ENCODE data around the gene OR5K4.

The OR5K4 gene

DNA sequence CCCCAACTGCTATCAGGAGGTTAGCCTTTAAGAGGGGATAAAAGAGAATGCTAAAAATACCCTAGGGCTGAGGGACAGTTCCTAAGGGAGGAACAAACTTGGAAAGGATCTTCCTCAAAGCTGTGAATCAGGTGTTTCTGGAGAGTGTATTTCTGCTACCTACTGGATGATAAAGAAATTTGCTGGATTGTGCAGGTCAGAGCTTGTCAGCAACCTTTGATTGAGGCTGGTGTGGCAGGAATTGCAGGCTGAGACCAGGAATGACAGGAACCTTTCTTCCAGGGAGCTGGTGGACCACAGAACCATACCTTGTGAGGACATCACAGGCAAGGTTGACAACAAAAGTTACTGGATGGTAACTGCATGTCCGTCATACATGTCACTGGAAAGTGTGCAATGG is 14.6 kb upstream of the OR5K4 start:
- TF ChIP-seq TAF1 (IDR thresholded peaks at IDR 0.05; ENCODE audit: borderline replicate concordance, low read depth, low read length) (no peak), POLR2A (IDR thresholded peaks at IDR 0.05; ENCODE audit: low read depth, low read length) (no peak), POLR2AphosphoS5 (IDR thresholded peaks at IDR 0.05; ENCODE audit: low read depth, low read length) (no peak)
- no peak for FAIRE-seq
- DNase-seq (ENCODE audit: insufficient read length), result no peak

DNA sequence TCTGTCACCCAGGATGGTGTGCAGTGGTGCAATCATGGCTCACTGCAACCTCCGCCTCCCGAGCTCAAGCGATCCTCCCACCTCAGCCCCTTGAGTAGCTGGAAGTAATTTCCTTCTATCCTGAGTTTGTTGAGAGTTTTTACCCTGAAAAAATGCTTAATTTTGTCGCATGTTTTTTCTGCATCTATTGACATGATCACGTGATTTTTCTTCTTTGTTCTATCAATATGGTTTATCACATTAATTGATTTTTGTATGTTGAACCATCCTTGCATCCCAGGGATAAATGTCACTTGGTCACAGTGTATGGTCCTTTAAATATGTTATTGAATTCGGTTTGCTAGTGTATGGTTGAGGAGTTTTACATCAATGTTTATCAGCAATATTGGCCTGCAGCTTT is 11.9 kb upstream of the OR5K4 start:
- FAIRE-seq (no peak), DNase-seq (ENCODE audit: insufficient read length) (no peak)
- TF ChIP-seq POLR2A (IDR thresholded peaks at IDR 0.05; ENCODE audit: low read depth, low read length) (no peak), POLR2AphosphoS5 (IDR thresholded peaks at IDR 0.05; ENCODE audit: low read depth, low read length) (no peak), TAF1 (IDR thresholded peaks at IDR 0.05; ENCODE audit: borderline replicate concordance, low read depth, low read length) (no peak)

DNA sequence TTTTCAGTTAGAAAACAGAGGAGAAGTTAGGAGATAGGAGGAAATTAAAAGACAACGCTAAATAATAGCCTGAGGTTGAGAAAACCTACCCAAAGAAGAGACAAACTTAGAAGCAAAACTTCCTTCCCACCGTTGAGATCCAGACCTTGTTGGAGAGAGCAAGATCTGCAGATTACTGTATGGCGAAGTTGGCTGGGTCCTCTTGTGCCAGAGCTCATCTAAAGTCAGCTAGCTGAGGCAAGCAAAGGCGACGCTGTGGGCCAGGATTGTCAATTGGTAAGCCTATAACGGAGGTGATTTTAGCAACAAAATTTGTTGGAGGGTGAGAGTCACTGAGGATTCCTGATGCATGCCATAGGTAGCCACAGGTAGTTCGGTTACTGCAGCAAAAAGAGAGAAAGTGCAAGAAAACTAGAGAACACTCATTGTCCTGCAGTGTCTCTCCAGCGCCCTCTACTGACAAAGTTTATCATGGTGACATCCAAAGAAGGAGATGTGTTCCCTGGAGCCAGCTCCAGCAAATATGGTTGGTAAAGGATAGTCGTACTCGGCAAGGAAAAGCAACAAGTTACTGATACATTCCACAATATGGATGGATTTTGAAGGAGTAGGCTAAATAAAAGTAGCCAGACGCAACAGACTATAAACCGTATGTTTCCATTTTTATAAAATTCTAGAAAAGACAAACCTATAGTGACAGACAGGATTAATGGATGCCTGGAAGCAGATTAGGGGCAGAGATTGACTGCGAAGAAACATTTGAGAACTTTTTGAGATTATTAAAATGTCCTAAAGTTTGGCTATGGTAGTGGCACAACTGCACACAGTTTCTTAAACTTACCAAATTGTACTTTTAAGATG is 9.8 kb upstream of the OR5K4 start:
- TF ChIP-seq POLR2A (IDR thresholded peaks at IDR 0.05; ENCODE audit: low read depth, low read length) (no peak), POLR2AphosphoS5 (IDR thresholded peaks at IDR 0.05; ENCODE audit: low read depth, low read length) (no peak), TAF1 (IDR thresholded peaks at IDR 0.05; ENCODE audit: borderline replicate concordance, low read depth, low read length) (no peak)
- FAIRE-seq (peak; percentile 74), DNase-seq (ENCODE audit: insufficient read length) (no peak)

DNA sequence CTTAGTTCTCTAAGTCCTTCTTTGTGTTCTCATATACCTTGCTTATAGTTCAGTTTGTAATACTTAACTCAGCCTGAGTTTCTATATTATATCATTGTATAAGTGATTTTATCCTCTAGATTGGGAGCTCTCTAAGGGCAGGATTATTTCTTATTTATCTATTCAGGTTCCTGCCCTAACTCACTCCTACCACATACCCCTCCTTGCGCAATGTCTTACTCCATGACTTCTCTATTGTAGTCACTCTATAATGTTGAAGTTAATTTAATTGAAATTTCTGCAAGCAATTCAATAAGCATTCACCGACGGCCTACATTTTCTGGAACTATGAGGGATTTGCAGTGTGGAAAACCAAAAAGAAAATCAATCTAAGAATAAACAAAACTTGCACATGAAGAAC is 3.6 kb upstream of the OR5K4 start:
- DNase-seq (ENCODE audit: insufficient read length) (no peak), FAIRE-seq (no peak)
- TF ChIP-seq POLR2AphosphoS5 (IDR thresholded peaks at IDR 0.05; ENCODE audit: low read depth, low read length), result no peak
- no peak for TF ChIP-seq POLR2A (IDR thresholded peaks at IDR 0.05; ENCODE audit: low read depth, low read length)
- no peak for TF ChIP-seq TAF1 (IDR thresholded peaks at IDR 0.05; ENCODE audit: borderline replicate concordance, low read depth, low read length)

DNA sequence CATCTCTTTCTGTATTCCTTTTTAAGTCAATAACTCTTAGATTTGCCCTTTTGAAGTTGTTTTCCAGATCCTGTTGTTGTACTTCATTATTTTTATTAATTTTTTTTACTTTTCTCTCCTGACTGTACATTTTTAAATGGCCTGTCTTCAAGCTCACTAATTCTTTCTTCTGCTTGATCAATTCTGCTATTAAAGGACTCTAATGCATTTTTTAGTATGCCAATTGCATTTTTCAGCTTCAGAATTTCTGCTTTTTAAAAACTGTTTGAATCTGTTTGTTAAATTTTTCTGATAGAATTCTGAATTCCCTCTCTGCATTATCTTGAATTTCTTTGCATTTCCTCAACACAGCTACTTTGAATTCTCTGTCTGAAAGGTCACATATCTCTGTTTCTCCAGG is 5.6 kb downstream of the OR5K4 start:
- TF ChIP-seq POLR2AphosphoS5 (IDR thresholded peaks at IDR 0.05; ENCODE audit: low read depth, low read length) (no peak), TAF1 (IDR thresholded peaks at IDR 0.05; ENCODE audit: borderline replicate concordance, low read depth, low read length) (no peak), POLR2A (IDR thresholded peaks at IDR 0.05; ENCODE audit: low read depth, low read length) (no peak)
- no peak for FAIRE-seq
- no peak for DNase-seq (ENCODE audit: insufficient read length)

DNA sequence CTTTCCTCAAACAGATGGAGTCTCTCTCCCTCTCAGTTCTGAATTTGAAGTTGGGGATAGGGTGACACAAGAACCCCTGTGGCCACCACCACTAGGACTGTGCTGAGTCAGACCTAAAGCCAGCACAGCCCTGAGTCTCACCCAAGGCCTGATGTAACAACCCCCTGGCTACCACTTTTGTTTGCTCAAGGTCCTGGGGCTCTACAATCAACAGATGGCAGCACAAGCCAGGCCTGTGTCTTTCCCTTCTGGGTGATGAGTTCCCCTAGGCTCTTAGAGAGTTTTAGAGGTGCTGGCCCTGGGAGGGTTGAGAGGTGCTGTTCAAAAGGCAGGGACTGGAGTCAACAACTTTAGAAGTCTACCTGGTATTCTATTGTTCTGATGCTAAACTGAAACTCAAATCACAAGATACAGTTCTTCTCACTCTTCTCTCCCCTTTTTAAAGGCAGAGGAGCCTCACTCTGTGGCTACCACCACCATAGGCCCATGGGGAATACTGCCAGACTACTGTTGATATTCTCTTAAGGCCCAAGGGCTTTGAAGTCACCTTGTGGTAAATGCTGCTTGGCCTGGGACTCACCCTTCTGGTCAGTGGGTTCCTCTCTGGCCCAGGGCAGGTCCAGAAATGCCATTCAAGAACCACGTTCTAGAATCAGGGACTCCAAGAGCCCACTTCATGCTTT is 6.5 kb downstream of the OR5K4 start:
- FAIRE-seq (peak; percentile 80), DNase-seq (ENCODE audit: insufficient read length) (no peak)
- TF ChIP-seq POLR2A (IDR thresholded peaks at IDR 0.05; ENCODE audit: low read depth, low read length) (no peak), POLR2AphosphoS5 (IDR thresholded peaks at IDR 0.05; ENCODE audit: low read depth, low read length) (no peak), TAF1 (IDR thresholded peaks at IDR 0.05; ENCODE audit: borderline replicate concordance, low read depth, low read length) (no peak)

DNA sequence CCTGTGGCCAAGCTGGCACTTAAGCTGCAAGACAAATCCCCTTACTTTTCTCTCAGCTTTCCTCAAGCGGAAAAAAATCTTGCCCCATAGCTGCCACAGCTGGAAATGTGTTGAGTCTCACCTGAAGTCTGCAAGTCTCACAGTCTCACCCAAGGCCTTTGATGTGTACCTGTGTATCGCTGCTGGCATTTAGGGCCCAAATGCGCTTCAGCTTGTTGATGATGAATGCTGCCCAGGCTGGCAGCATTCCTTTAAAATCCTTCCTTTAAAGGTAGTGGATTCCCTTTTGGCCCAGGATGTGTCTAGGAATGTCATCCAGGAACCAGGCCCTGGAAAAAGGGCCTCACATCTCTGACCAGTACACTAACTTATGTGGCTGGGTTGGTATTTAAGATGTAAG is 7.0 kb downstream of the OR5K4 start:
- TF ChIP-seq TAF1 (IDR thresholded peaks at IDR 0.05; ENCODE audit: borderline replicate concordance, low read depth, low read length) (no peak), POLR2AphosphoS5 (IDR thresholded peaks at IDR 0.05; ENCODE audit: low read depth, low read length) (no peak), POLR2A (IDR thresholded peaks at IDR 0.05; ENCODE audit: low read depth, low read length) (no peak)
- FAIRE-seq (no peak), DNase-seq (ENCODE audit: insufficient read length) (no peak)

DNA sequence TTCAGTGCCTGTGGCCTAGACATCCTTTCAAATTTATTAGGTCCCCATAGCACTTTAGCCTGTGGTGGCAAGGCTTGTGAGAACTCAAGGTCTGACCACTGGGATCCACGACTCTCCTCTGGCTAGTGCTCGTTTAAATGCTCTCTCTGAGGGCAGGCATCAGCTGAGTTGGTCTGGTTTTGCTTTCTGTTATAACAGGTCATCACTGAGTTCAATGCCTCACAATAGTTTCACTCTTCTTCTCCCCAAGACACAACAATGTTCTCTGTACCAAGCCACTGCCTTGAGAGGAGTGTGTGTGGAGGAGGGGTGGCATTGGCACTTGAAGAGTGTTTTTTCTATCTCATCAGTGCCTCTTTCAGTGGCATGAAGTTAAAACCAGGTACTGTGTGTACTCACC is 7.6 kb downstream of the OR5K4 start:
- TF ChIP-seq POLR2AphosphoS5 (IDR thresholded peaks at IDR 0.05; ENCODE audit: low read depth, low read length) (no peak), TAF1 (IDR thresholded peaks at IDR 0.05; ENCODE audit: borderline replicate concordance, low read depth, low read length) (no peak), POLR2A (IDR thresholded peaks at IDR 0.05; ENCODE audit: low read depth, low read length) (no peak)
- DNase-seq (ENCODE audit: insufficient read length) (no peak), FAIRE-seq (no peak)

DNA sequence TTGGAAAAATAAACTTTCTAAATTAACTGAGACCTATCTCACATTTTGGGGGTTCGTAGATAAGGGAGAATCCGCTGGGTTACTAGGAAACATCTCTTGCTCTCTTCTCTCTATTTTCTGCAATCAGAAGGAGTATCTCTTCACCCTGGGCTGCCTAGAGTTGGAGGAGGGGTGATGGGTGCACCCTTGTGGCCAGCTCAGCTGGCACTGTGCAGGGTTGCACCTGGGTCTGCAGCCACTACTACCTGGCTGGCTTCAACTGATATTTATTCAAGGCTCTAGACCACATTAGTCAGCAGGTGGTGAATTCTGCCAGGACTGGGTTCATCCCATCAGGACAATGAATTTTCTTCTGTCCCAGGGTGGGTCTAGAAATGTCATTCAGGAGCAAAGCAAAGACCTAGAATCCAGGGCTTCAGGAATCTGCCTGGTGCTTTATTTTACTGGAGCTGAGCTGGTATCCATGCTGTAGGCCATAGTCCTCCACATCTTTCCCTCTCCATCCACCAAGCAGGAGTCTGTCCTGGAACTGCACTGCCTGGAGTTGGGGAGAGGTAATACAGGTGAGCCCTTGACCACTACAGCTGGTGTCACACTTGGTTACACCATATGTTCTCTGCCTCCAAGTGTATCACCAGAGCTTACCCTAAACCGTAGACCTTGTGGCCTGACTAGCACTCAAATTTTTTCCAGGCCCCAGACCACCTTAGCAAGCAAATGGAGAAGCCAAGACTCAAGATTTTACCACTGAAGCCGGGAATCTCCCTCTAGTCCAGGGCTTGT is 14.0 kb downstream of the OR5K4 start:
- DNase-seq (ENCODE audit: insufficient read length), result no peak
- no peak for FAIRE-seq
- no peak for TF ChIP-seq TAF1 (IDR thresholded peaks at IDR 0.05; ENCODE audit: borderline replicate concordance, low read depth, low read length)
- TF ChIP-seq POLR2A (IDR thresholded peaks at IDR 0.05; ENCODE audit: low read depth, low read length), result no peak
- TF ChIP-seq POLR2AphosphoS5 (IDR thresholded peaks at IDR 0.05; ENCODE audit: low read depth, low read length), result no peak

DNA sequence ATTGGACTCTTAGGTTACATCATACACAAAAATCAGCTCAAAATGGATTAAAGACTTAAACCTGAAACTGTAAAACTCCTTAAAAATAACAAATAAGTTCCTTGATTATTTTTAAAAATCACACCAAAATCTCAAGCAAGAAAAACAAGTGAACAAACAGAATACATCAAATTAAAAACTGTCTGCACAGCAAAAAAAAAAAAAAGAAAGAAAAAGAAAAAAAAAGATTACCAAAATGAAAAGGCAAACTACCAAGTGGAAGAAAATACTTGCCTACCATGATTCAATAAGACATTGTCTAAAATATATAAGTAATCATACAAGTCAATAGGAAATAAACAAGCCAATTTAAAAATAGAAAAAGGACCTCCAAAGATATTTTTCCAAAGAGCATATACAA is 17.5 kb downstream of the OR5K4 start:
- TF ChIP-seq POLR2A (IDR thresholded peaks at IDR 0.05; ENCODE audit: low read depth, low read length) (no peak), POLR2AphosphoS5 (IDR thresholded peaks at IDR 0.05; ENCODE audit: low read depth, low read length) (no peak), TAF1 (IDR thresholded peaks at IDR 0.05; ENCODE audit: borderline replicate concordance, low read depth, low read length) (no peak)
- FAIRE-seq (no peak), DNase-seq (ENCODE audit: insufficient read length) (no peak)

DNA sequence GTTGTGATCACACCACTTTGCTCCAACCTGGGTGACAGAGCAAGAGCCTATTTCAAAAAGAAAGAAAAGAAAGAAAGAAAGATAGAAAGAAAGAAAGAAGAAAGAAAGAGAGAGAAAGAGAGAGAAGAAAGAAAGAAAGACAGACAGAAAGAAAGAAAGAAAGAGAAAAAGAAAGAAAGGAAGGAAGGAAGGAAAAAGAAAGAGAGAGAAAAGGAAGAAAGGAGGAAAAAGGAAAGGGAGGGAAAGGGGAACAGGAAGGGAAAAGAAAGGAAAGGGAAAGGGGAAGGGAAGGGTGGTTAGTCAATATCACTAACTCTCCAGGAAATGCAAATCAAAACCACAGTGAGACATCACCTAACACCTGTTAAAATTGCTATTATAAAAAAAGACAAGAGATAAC is 18.2 kb downstream of the OR5K4 start:
- FAIRE-seq, result no peak

More for the DNA sequence above, 18.2 kb downstream of the OR5K4 start:
- no peak for DNase-seq (ENCODE audit: insufficient read length)
- no peak for TF ChIP-seq TAF1 (IDR thresholded peaks at IDR 0.05; ENCODE audit: borderline replicate concordance, low read depth, low read length)
- TF ChIP-seq POLR2AphosphoS5 (IDR thresholded peaks at IDR 0.05; ENCODE audit: low read depth, low read length), result no peak
- no peak for TF ChIP-seq POLR2A (IDR thresholded peaks at IDR 0.05; ENCODE audit: low read depth, low read length)
